Stimulated activated CD4-positive, alpha-beta T cell treated with anti-CD3 and anti-CD28 coated beads, Interleukin-15, amount 100 ng/mL, for 24 hours (primary cell): ENCODE measurements around the gene UGT1A4.

Experiments used
- DNase-seq: peaks from one replicate; pipeline ENCODE4 v3.0.0-alpha.2; 2020

UGT1A4 gene

GRCh38 chr2:233718552-233718951 lies at the start of gene UGT1A4:
UGT1A4 (plus strand) TSS chr2:233718736; CDS start chr2:233718821, 85 bp downstream.
- no peak for DNase-seq

GRCh38 chr2:233671290-233672161 lies 47.0 kb upstream of the UGT1A4 start, which contains the start of gene UGT1A9:
UGT1A9 (plus strand) TSS chr2:233671898; CDS start chr2:233671935, 37 bp downstream.
- no peak for DNase-seq

GRCh38 chr2:233672886-233673285 lies 45.6 kb upstream of the UGT1A4 start:
- DNase-seq, result no peak

GRCh38 chr2:233673896-233674295 lies 44.6 kb upstream of the UGT1A4 start:
- DNase-seq, result no peak

GRCh38 chr2:233674314-233674713 lies 44.2 kb upstream of the UGT1A4 start:
- no peak for DNase-seq

- DNase-seq, result no peak
Measured at GRCh38 chr2:233674995-233675394, 43.5 kb upstream of the UGT1A4 start.

GRCh38 chr2:233676046-233676445 lies 42.5 kb upstream of the UGT1A4 start:
- DNase-seq, result no peak

- no peak for DNase-seq
Measured at GRCh38 chr2:233679196-233679595, 39.3 kb upstream of the UGT1A4 start.

GRCh38 chr2:233680361-233681045 lies 38.0 kb upstream of the UGT1A4 start:
- no peak for DNase-seq

GRCh38 chr2:233681521-233682099 lies 36.9 kb upstream of the UGT1A4 start, which contains the start of gene UGT1A7:
UGT1A7 (plus strand) TSS chr2:233681901; CDS start chr2:233681938, 37 bp downstream.
- DNase-seq, result no peak

- DNase-seq, result no peak
Measured at GRCh38 chr2:233684640-233685039, 33.9 kb upstream of the UGT1A4 start.

- DNase-seq, result no peak
Measured at GRCh38 chr2:233686928-233687327, 31.6 kb upstream of the UGT1A4 start.

GRCh38 chr2:233688341-233688740 lies 30.2 kb upstream of the UGT1A4 start:
- no peak for DNase-seq

- DNase-seq, result no peak
Measured at GRCh38 chr2:233689031-233689430, 29.5 kb upstream of the UGT1A4 start.

- no peak for DNase-seq
Measured at GRCh38 chr2:233689501-233689900, 29.0 kb upstream of the UGT1A4 start.

- no peak for DNase-seq
Measured at GRCh38 chr2:233690444-233690843, 28.1 kb upstream of the UGT1A4 start.

- DNase-seq, result no peak
Measured at GRCh38 chr2:233691443-233692433, 26.8 kb upstream of the UGT1A4 start.

- DNase-seq, result no peak
Measured at GRCh38 chr2:233692648-233693047, 25.9 kb upstream of the UGT1A4 start, which contains the start of gene UGT1A6. UGT1A6 (plus strand) TSS chr2:233692890; CDS start chr2:233693005, 115 bp downstream.

GRCh38 chr2:233693963-233694362 lies 24.6 kb upstream of the UGT1A4 start:
- no peak for DNase-seq

GRCh38 chr2:233698740-233699139 lies 19.8 kb upstream of the UGT1A4 start:
- no peak for DNase-seq

- no peak for DNase-seq
Measured at GRCh38 chr2:233699424-233700027, 19.0 kb upstream of the UGT1A4 start.
